HFFc6 (cell line): ENCODE measurements around the gene KRTAP10-10. TPM values are rescaled to one million over a fixed set of nuclear protein-coding genes. Genes with fewer than 3 reads are reported as not detected.

Source experiments
- DNase-seq: peaks from one replicate; pipeline ENCODE4 v3.0.0-alpha.2; 2018
- H3K27ac Mint-ChIP-seq: 2 replicates; pipeline ENCODE4 v1.8.0; 2020; ENCODE audit warnings: mild to moderate bottlenecking, mixed read lengths
- H3K27me3 Mint-ChIP-seq: 2 replicates; pipeline ENCODE4 v1.8.0; 2021; ENCODE audit warnings: mild to moderate bottlenecking, moderate library complexity, mixed read lengths; ENCODE audit not compliant: insufficient read depth
- H3K36me3 Mint-ChIP-seq: 2 replicates; pipeline ENCODE4 v1.8.0; 2021; ENCODE audit warnings: low read depth, mixed read lengths
- H3K4me1 Mint-ChIP-seq: 2 replicates; pipeline ENCODE4 v1.8.0; 2020; ENCODE audit warnings: low read depth, mixed read lengths
- H3K4me3 Mint-ChIP-seq: 2 replicates; pipeline ENCODE4 v1.8.0; 2020; ENCODE audit warnings: mild to moderate bottlenecking, moderate library complexity, mixed read lengths
- H3K9me3 Mint-ChIP-seq: 2 replicates; pipeline ENCODE4 v1.8.0; 2020; ENCODE audit warnings: mild to moderate bottlenecking, mixed read lengths
- total RNA-seq, 6 experiments: library from RNA; stranded (reverse); fragmentation: NEBNext Ultra II Directional; extraction: Animal tissue kit (Norgen Biotek cat#: 25700); gene quantifications; 2 replicates in 1 of 6; 3 replicates in 5 of 6; pipeline ENCODE4 v1.2.3, GENCODE V29; 2021
- TF ChIP-seq, protein P1 (sequence below): fragments of 200-600 bp; sonication (generic); IDR thresholded peaks from 2 replicates; pipeline ENCODE4 v1.5.0; 2021; ENCODE audit warnings: antibody characterized with exemption, mild to moderate bottlenecking

The KRTAP10-10 gene
- total RNA-seq, 6 experiments from 2014 or later, result not detected

DNA sequence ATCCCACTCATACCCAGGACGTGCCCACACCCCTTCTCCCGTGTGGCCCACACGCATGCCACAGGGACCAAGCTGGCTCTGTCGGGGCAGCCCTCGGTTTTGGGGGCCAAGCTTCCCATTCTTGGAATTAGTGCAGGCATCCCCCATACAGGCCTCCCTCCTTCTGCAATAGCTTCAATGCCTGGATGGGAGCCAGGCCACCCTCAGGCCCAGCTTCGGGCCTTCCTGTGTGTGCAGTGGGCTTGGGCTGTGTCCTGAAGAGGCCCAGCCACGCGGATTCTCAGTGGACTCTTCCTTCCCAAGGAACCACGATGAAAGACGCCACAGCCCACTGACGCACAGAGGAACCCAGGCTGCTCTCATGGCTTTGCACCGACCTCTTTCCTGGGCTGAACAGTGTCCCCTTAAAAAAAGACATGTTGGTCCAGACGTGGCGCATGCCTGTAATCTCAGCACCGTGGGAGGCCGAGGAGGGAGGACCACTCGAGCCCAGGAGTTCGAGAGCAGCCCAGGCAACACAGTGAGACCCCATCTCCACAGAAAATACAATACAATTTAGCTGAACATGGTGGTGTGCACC, 12.5 kb downstream of the KRTAP10-10 start:
- Mint-ChIP-seq H3K4me1 (no peaks in the 10 kb centered on the region), H3K27ac (no peak overlapping the region), H3K9me3 (peaks cover 52% of the 10 kb centered on the region), H3K36me3 (peaks cover 12% of the 10 kb centered on the region), H3K4me3 (no peak overlapping the region), H3K27me3 (peaks cover 10% of the 10 kb centered on the region)
- TF ChIP-seq, protein P1, sequence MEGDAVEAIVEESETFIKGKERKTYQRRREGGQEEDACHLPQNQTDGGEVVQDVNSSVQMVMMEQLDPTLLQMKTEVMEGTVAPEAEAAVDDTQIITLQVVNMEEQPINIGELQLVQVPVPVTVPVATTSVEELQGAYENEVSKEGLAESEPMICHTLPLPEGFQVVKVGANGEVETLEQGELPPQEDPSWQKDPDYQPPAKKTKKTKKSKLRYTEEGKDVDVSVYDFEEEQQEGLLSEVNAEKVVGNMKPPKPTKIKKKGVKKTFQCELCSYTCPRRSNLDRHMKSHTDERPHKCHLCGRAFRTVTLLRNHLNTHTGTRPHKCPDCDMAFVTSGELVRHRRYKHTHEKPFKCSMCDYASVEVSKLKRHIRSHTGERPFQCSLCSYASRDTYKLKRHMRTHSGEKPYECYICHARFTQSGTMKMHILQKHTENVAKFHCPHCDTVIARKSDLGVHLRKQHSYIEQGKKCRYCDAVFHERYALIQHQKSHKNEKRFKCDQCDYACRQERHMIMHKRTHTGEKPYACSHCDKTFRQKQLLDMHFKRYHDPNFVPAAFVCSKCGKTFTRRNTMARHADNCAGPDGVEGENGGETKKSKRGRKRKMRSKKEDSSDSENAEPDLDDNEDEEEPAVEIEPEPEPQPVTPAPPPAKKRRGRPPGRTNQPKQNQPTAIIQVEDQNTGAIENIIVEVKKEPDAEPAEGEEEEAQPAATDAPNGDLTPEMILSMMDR, result no peak
- no peak for DNase-seq

DNA sequence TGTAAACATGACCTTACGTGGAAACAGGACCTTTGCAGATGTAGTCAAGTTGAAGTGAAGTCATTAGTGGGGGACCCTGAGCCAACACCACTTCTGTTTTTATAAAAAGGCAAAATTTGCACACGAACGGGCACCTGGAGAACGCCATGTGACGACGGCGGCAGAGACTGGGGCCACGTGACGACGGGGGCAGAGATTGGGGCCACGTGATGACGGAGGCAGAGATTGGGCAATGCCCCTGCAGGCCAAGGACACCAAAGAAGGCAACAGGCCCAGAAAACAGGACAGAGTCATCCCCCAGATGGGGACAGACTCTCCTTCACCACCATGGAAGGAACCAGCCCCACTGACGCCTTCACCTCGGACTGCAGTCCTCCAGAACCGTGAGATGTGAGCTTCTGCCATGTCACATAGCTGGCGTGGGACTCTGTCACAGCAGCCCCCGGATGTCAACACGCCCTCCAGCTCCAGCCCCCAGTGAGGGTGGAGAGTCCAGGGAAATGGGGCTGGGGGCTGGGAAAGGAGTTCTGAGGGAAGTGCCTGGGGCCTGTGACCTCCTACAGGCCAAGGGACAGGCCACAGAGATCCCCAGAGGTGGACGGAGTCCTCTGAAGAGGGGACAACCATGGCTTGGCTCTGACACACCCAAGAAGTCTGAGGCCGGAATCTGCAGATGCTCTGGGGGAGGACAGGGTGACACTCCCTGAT, 13.3 kb downstream of the KRTAP10-10 start:
- no peak for DNase-seq
- Mint-ChIP-seq H3K27ac (no peak overlapping the region), H3K9me3 (peaks cover 44% of the 10 kb centered on the region)

DNA sequence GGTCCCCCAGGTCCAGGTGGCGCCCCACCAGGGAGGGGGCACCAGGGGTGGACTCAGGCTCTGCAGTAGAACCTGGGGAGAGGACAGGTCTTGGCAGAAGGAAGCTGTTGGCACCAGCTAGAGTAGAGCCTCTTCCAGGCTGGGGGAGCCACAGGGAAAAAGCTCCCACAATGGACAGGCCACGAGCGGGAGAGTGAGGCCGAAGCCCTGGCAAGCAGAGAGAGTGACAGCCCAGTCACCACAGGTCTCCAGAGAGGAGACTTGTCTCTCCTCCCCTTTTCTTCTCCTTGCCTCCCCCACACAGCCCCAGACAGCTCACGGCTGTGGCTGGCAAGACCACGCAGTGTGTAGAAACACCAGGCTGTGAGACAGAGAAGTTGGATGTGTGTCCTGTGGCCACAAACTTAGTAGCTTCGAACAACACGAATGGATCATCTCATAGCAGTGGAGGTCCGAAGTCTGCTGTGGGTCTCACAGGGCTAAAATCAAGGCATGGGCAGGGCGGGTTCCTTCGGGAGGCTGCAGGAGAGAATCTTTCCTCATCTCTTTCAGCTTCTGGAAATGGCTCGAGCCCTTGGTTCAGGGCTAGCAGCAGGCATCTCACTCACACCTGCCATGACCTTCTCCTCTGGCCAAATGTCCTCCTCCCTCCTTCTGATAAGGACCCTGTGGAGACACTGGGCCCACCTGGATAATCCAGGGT, 14.0 kb downstream of the KRTAP10-10 start:
- H3K36me3 Mint-ChIP-seq, result peaks cover 6% of the 10 kb centered on the region

More for the DNA sequence above, 13.3 kb downstream of the KRTAP10-10 start:
- peaks cover 6% of the 10 kb centered on the region for H3K36me3 Mint-ChIP-seq
- no peak overlapping the region for H3K4me3 Mint-ChIP-seq
- TF ChIP-seq, protein P1, result no peak
- H3K4me1 Mint-ChIP-seq, result no peaks in the 10 kb centered on the region
- H3K27me3 Mint-ChIP-seq, result peaks cover 10% of the 10 kb centered on the region

DNA sequence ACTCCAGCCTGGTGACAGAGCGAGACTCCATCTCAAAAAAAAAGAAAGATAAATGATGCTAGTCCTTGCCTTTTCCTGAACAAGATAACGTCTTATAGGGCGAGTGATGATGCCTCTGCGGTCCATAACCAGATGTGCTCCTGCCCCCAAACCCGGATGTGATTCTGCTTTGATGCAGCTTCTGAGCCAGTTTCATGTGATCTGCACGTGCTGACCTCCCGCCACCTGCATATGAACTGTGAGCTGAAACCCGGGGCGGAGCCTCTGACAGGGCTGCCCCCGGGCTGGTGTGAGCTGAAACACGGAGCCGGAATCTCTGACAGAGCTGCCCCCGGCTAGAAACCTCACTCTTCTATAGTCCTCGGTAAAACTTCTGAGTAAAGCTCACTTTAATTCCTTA, 16.0 kb downstream of the KRTAP10-10 start:
- Mint-ChIP-seq H3K4me3 (no peak overlapping the region), H3K4me1 (no peaks in the 10 kb centered on the region), H3K27me3 (peaks cover 21% of the 10 kb centered on the region), H3K9me3 (peaks cover 43% of the 10 kb centered on the region; the same call in 1 of the 2 replicates), H3K36me3 (no peaks in the 10 kb centered on the region), H3K27ac (no peak overlapping the region)
- no peak for DNase-seq
- TF ChIP-seq, protein P1, result no peak

More for the DNA sequence above, 14.0 kb downstream of the KRTAP10-10 start:
- TF ChIP-seq, protein P1, result no peak
- peaks cover 15% of the 10 kb centered on the region for H3K27me3 Mint-ChIP-seq
- DNase-seq, result no peak
- H3K4me3 Mint-ChIP-seq, result no peak overlapping the region
- peaks cover 44% of the 10 kb centered on the region for H3K9me3 Mint-ChIP-seq
- H3K27ac Mint-ChIP-seq, result no peak overlapping the region
- no peaks in the 10 kb centered on the region for H3K4me1 Mint-ChIP-seq

DNA sequence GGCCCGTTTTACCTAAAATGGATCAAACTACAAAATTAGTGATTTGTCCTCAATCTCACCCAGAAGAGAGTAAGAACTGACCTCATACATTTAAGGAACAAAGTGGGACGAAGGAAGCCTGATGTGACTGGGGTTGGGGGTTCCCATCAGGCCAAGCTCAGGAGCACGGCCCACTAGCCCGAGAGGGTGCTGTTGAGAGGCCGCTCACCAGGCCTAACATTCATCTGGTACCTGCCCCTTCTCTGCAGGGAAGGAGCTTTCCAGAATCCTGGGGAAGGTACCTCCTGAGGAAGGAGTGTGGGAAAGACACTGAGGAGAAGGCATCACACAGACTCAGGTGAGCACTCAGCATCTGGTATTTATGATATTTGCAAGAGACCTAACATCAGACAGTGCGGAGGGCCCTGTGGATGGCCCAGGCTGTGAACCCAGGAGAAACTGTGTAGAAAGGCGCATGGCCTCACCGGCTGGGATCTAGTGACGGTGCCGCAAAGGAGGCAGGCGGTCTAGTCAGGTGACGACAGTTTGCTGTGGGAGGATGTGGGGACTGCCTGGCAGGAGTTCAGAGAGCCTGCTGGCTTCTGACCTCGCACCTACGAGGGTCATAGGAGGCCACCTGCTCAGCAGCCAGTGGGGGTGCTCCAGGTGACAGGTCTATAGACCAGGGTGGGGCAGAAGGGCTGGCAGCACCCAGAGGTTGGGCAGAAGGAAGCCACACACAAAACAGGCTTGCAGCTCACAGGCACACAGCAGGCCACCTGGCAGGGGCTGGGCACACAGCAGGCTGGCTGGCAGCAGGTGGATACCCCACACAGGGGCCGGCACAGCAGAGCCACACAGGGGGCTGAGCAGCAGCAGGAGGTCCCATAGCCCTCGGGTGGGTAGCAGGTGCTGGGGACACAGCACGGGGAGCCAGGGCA, 16.8 kb downstream of the KRTAP10-10 start:
- no peak for DNase-seq
- Mint-ChIP-seq H3K27me3 (peaks cover 23% of the 10 kb centered on the region), H3K4me3 (no peak overlapping the region), H3K27ac (no peak overlapping the region), H3K9me3 (peaks cover 43% of the 10 kb centered on the region; the same call in 1 of the 2 replicates), H3K4me1 (no peaks in the 10 kb centered on the region), H3K36me3 (no peaks in the 10 kb centered on the region)
- TF ChIP-seq, protein P1, result no peak
